HepG2 (cell line): ENCODE results near the gene SYTL2. TPM values are rescaled to one million over a fixed set of nuclear protein-coding genes. Genes with fewer than 3 reads are reported as not detected.
A peak's percentile ranks its signal among the peaks of the same experiment; 100 is the strongest.

Source experiments
- ARNTL ChIP-seq: sonication (generic); formaldehyde crosslinking; IDR thresholded peaks from 2 replicates; pipeline ENCODE4 v1.4.0; 2020; ENCODE audit warnings: mild to moderate bottlenecking, missing genetic modification reagents
- CCDC6 ChIP-seq: sonication (generic); formaldehyde crosslinking; IDR thresholded peaks from 2 replicates; pipeline ENCODE4 v1.8.1; 2022; ENCODE audit warnings: mild to moderate bottlenecking, missing genetic modification reagents, moderate library complexity
- CREM ChIP-seq, 2 experiments: sonication (generic) in 1 of 2; formaldehyde crosslinking in 1 of 2; IDR thresholded peaks; 2 replicates each; pipeline versions ENCODE4 v1.4.0 to v1.6.1; 2016 to 2020; ENCODE audit warnings: antibody characterized with exemption in 1 of 2, mild to moderate bottlenecking in 1 of 2, missing genetic modification reagents in 1 of 2
- KDM4B ChIP-seq: sonication (generic); formaldehyde crosslinking; IDR thresholded peaks from 2 replicates; pipeline ENCODE4 v1.4.0; 2020; ENCODE audit warnings: missing genetic modification reagents
- MED8 ChIP-seq: sonication (generic); formaldehyde crosslinking; IDR thresholded peaks from 2 replicates; pipeline ENCODE4 v1.8.1; 2023; ENCODE audit warnings: mild to moderate bottlenecking, missing genetic modification reagents; ENCODE audit not compliant: insufficient replicate concordance
- MIER2 ChIP-seq: IDR thresholded peaks from 2 replicates; pipeline ENCODE4 v1.6.1; 2016; ENCODE audit warnings: missing biosample characterization, missing genetic modification reagents
- POGZ ChIP-seq: sonication (generic); formaldehyde crosslinking; IDR thresholded peaks from 2 replicates; pipeline ENCODE4 v1.4.0; 2020; ENCODE audit warnings: mild to moderate bottlenecking, missing genetic modification reagents
- RARG ChIP-seq: sonication (generic); formaldehyde crosslinking; IDR thresholded peaks from 2 replicates; pipeline ENCODE4 v1.4.0; 2020; ENCODE audit warnings: low read depth, mild to moderate bottlenecking, missing genetic modification reagents
- RBM39 ChIP-seq: fragments of 200-400 bp; formaldehyde crosslinking; IDR thresholded peaks from one replicate; pipeline ENCODE4 v1.6.1; 2018; ENCODE audit warnings: antibody characterized with exemption, mild to moderate bottlenecking, low read depth, low read length; ENCODE audit not compliant: poor library complexity, severe bottlenecking
- RXRA ChIP-seq: sonication (generic); formaldehyde crosslinking; IDR thresholded peaks from 2 replicates; pipeline ENCODE4 v1.5.1; 2020; ENCODE audit warnings: missing genetic modification reagents
- SMARCE1 ChIP-seq: fragments of 450-650 bp; IDR thresholded peaks from 2 replicates; pipeline ENCODE4 v1.6.1; 2017; ENCODE audit warnings: borderline replicate concordance
- SP1 ChIP-seq, 2 experiments: fragments of 450-650 bp in 1 of 2; sonication (generic) in 1 of 2; formaldehyde crosslinking in 1 of 2; IDR thresholded peaks; 2 replicates each; pipeline versions ENCODE4 v1.4.0 to v1.6.1; 2016 to 2020; ENCODE audit warnings: missing genetic modification reagents in 1 of 2
- SYNCRIP ChIP-seq: fragments of 200-400 bp; formaldehyde crosslinking; IDR thresholded peaks from 2 replicates; pipeline ENCODE4 v1.6.1; 2018; ENCODE audit warnings: mild to moderate bottlenecking, low read depth, low read length; ENCODE audit not compliant: insufficient read depth
- TBX3 ChIP-seq: fragments of 450-650 bp; IDR thresholded peaks from 2 replicates; pipeline ENCODE4 v1.6.1; 2017; ENCODE audit warnings: antibody characterized with exemption, mild to moderate bottlenecking, inconsistent platforms, borderline replicate concordance
- ZFYVE20 ChIP-seq: sonication (generic); formaldehyde crosslinking; IDR thresholded peaks from 2 replicates; pipeline ENCODE4 v1.8.0; 2023; ENCODE audit warnings: low read depth, mild to moderate bottlenecking, moderate library complexity, missing genetic modification reagents, borderline replicate concordance
- ZNF30 ChIP-seq: sonication (generic); formaldehyde crosslinking; IDR thresholded peaks from 2 replicates; pipeline ENCODE4 v1.5.0; 2020; ENCODE audit warnings: mild to moderate bottlenecking, missing genetic modification reagents
- ZNF557 ChIP-seq: sonication (generic); formaldehyde crosslinking; IDR thresholded peaks from 2 replicates; pipeline ENCODE4 v1.4.0; 2020; ENCODE audit warnings: missing genetic modification reagents
- ZNF572 ChIP-seq: sonication (generic); formaldehyde crosslinking; IDR thresholded peaks from 2 replicates; pipeline ENCODE4 v1.5.1; 2020; ENCODE audit warnings: mild to moderate bottlenecking, missing genetic modification reagents
- ZNF639 ChIP-seq: conservative IDR thresholded peaks from 2 replicates; pipeline ENCODE4 v1.6.1; 2018; ENCODE audit warnings: missing genetic modification reagents
- ZSCAN29 ChIP-seq: sonication (generic); formaldehyde crosslinking; conservative IDR thresholded peaks from 2 replicates; pipeline ENCODE4 v1.4.0; 2020; ENCODE audit warnings: mild to moderate bottlenecking, missing genetic modification reagents
- polyA plus RNA-seq, 8 experiments: library from polyadenylated mRNA; depleted of rRNA in 3 of 8; stranded (reverse) in 7 of 8; unstranded in 1 of 8; fragments of >200 nt; fragmentation: Illumina TruSeq in 4 of 8; extraction: Trizol in 4 of 8; gene quantifications; 2 replicates each; pipeline versions ENCODE4 v1.2.1 to v1.2.3, GENCODE V29; 2011 to 2016; ENCODE audit warnings: low read depth in 4 of 8, missing spikeins in 1 of 8, mixed read lengths in 1 of 8; ENCODE audit not compliant: insufficient read depth in 1 of 8
- total RNA-seq, 5 experiments: library from RNA; depleted of rRNA; stranded (reverse); fragments of >200 nt; fragmentation: Illumina TruSeq; extraction: Trizol; gene quantifications; 2 replicates each; pipeline ENCODE4 v1.2.3, GENCODE V29; 2016; ENCODE audit warnings: low read depth in 1 of 5
- TF ChIP-seq, protein P1 (sequence below): sonication (generic); formaldehyde crosslinking; IDR thresholded peaks from 2 replicates; pipeline ENCODE4 v1.5.0; 2020; ENCODE audit warnings: mild to moderate bottlenecking, missing genetic modification reagents, moderate library complexity
- TF ChIP-seq, protein P2 (sequence below): IDR thresholded peaks from 2 replicates; pipeline ENCODE4 v1.6.1; 2016; ENCODE audit warnings: low read depth
- TF ChIP-seq, protein P3 (sequence below): sonication (generic); formaldehyde crosslinking; IDR thresholded peaks from 2 replicates; pipeline ENCODE4 v1.8.0; 2022; ENCODE audit warnings: mild to moderate bottlenecking, missing genetic modification reagents

SYTL2 gene
- total and polyA plus RNA-seq, 2 of the 13 experiments (the other 11 are each of a cell fraction or from before 2014, with no cell fraction given) = 0.77 to 0.90 TPM

DNA sequence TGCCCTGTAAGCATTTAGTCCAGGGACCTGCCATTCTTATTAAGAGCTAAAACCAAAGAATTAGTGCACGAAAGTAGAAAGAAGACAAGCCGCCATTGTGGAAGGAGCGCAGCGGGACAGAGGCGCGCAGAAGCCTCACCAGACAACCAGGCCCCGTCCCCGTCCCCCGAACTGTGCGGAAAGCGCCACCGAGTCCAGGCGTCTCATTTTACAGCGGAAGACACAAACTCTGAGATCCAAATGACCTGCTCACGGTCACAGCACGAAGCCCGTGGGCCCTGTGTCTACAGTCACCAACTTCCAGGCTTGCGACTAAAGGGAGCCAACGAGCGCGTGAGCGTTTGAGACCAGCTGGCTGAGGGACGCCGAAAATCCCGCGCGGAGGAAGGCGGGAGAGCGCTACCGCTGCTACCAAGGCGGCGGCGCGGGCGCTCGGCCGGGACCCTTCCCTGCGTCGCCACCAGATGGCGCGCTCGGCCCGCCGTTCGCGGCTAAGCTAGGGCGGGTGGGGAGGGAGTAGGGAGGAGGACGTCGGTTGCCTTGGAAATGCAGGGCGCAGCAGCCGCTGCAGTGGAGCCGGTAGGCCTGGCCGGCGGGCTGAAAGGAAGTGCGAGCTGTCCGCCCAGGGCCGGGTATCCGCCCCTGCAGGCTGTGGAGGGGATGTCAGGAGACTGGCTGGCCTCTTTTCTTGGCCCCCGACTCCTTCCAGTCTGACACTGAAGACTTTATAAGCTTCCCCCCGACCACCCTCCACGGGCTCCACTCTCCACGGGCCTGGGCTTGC, 43.8 kb upstream of the SYTL2 start (continued):
- 0 out of 2 replicates have a peak, but pooled peaks have one; percentile 40 for TF ChIP-seq ZNF639 (CRISPR knock-in tag)
- no peak for TF ChIP-seq RARG (CRISPR knock-in tag)
- peak; percentile 69; the same call in 1 of the 2 replicates for TF ChIP-seq ZNF557
- peak; percentile 77; the same call in 1 of the 2 replicates for TF ChIP-seq ZSCAN29
- TF ChIP-seq, protein P1, sequence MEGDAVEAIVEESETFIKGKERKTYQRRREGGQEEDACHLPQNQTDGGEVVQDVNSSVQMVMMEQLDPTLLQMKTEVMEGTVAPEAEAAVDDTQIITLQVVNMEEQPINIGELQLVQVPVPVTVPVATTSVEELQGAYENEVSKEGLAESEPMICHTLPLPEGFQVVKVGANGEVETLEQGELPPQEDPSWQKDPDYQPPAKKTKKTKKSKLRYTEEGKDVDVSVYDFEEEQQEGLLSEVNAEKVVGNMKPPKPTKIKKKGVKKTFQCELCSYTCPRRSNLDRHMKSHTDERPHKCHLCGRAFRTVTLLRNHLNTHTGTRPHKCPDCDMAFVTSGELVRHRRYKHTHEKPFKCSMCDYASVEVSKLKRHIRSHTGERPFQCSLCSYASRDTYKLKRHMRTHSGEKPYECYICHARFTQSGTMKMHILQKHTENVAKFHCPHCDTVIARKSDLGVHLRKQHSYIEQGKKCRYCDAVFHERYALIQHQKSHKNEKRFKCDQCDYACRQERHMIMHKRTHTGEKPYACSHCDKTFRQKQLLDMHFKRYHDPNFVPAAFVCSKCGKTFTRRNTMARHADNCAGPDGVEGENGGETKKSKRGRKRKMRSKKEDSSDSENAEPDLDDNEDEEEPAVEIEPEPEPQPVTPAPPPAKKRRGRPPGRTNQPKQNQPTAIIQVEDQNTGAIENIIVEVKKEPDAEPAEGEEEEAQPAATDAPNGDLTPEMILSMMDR (CRISPR knock-in tag) = peak; percentile 100
- no peak for TF ChIP-seq ZNF572 (CRISPR knock-in tag)
- peak; percentile 78 for TF ChIP-seq RXRA (CRISPR knock-in tag)
- peak; percentile 65; the same call in 1 of the 2 replicates for TF ChIP-seq CCDC6
- peak; percentile 97 for TF ChIP-seq POGZ (CRISPR knock-in tag)
- TF ChIP-seq MIER2 = no peak
- peak; percentile 74 for TF ChIP-seq MED8 (CRISPR knock-in tag)
- TF ChIP-seq, protein P2, sequence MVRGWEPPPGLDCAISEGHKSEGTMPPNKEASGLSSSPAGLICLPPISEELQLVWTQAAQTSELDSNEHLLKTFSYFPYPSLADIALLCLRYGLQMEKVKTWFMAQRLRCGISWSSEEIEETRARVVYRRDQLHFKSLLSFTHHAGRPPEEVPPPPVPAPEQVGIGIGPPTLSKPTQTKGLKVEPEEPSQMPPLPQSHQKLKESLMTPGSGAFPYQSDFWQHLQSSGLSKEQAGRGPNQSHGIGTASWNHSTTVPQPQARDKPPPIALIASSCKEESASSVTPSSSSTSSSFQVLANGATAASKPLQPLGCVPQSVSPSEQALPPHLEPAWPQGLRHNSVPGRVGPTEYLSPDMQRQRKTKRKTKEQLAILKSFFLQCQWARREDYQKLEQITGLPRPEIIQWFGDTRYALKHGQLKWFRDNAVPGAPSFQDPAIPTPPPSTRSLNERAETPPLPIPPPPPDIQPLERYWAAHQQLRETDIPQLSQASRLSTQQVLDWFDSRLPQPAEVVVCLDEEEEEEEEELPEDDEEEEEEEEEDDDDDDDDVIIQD (CRISPR knock-in tag) = peak; percentile 44; the same call in 1 of the 2 replicates
- TF ChIP-seq ZNF30 (CRISPR knock-in tag) = no peak
- TF ChIP-seq TBX3 = no peak
- TF ChIP-seq, protein P3, sequence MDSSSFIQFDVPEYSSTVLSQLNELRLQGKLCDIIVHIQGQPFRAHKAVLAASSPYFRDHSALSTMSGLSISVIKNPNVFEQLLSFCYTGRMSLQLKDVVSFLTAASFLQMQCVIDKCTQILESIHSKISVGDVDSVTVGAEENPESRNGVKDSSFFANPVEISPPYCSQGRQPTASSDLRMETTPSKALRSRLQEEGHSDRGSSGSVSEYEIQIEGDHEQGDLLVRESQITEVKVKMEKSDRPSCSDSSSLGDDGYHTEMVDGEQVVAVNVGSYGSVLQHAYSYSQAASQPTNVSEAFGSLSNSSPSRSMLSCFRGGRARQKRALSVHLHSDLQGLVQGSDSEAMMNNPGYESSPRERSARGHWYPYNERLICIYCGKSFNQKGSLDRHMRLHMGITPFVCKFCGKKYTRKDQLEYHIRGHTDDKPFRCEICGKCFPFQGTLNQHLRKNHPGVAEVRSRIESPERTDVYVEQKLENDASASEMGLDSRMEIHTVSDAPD = peak; percentile 71; the same call in 1 of the 2 replicates
- TF ChIP-seq SYNCRIP = no peak
- TF ChIP-seq RBM39 = peak; percentile 69
- no peak for TF ChIP-seq SP1 (IDR thresholded peaks at IDR 0.05)
- 0 out of 2 replicates have a peak, but pooled peaks have one; percentile 25 for TF ChIP-seq SP1 (CRISPR knock-in tag; IDR thresholded peaks at IDR 0.05)
- TF ChIP-seq SMARCE1 = no peak
- no peak for TF ChIP-seq KDM4B (CRISPR knock-in tag)
- peak; percentile 32; the same call in 1 of the 2 replicates for TF ChIP-seq CREM (IDR thresholded peaks at IDR 0.05)
- no peak for TF ChIP-seq CREM (CRISPR knock-in tag; IDR thresholded peaks at IDR 0.05)
- no peak; the same call in 1 of the 2 replicates for TF ChIP-seq ZFYVE20 (CRISPR knock-in tag)
- TF ChIP-seq ARNTL = peak; percentile 28; the same call in 1 of the 2 replicates
